Renal pelvis (tissue), 4 donors: ENCODE results near the gene WDR45B. TPM values are rescaled to one million over a fixed set of nuclear protein-coding genes. Genes with fewer than 3 reads are reported as not detected.

Source experiments
- DNase-seq: peaks from one replicate; pipeline ENCODE4 v3.0.0-alpha.2; 2013
- polyA plus RNA-seq, 3 donors: library from polyadenylated mRNA; unstranded; fragments of 120-200 nt; gene quantifications; one replicate each; pipeline ENCODE4 v1.2.1, GENCODE V29; 2013; ENCODE audit not compliant: insufficient read length in 3 of 3

Gene WDR45B
- polyA plus RNA-seq, 3 donors: 93.5 to 98.7 (median 95.2) TPM

DNA sequence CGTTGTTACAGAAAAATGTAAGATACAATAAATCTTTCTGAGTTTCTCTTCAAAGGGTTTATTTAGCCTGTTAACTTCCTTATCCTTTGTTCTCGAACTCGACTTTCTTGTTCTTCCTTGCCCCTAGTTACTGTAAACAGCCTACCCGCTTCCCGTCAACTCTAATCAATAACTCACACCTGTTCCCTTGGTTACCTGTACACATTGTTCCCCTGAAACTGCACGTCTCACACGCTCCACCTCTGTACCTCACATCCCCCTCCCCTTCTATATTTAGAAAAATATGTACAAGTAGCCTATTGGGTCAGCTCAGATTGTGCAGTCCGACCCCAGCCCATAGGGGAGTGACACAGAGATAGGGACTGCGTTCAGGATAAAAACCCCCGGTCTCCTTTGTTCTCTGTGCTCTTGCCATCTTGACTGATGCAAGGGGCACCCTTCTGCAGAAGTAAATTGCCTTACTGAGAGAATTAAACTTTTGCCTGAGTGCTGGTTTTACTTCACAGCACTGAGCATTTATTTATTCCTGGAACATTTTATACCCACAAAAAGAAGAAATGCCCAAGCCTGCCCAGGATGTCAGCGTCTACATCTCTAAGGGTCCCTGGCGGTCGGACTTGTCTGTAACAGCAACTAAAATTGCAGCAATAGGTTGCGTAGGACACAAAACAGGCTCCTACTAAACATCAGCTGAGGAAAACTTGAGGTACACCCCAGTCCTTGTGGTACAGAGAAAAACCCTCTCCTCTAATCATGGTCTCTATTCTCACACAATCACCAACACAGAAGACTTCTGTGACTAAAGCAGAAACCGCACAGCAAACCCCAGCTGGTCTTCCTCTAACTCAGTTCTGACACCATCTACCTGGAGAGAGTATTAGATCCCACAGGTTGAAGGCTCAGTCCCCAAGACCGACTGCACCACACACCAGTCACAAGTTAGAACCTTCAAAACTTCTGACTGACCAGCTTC, 11.3 kb downstream of the WDR45B start:
- no peak for DNase-seq

DNA sequence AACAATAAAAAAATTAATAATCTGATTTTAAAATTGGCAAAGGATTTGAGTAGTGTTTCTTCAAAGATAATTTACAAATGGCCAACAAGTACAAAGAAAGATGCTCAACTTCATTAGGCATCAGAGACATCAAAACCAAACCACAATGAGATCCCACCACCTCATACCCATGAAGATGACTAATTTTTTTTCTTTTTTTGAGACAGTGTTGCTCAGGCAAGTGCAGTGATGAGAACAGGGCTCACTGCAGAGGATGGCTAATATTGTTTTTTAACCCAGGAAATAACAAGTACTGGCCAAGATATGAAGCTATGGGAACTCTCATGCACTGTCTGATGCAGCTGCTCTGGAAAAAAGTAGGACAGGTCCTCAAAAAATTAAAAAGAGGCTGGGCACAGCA, 14.9 kb downstream of the WDR45B start:
- DNase-seq: no peak

DNA sequence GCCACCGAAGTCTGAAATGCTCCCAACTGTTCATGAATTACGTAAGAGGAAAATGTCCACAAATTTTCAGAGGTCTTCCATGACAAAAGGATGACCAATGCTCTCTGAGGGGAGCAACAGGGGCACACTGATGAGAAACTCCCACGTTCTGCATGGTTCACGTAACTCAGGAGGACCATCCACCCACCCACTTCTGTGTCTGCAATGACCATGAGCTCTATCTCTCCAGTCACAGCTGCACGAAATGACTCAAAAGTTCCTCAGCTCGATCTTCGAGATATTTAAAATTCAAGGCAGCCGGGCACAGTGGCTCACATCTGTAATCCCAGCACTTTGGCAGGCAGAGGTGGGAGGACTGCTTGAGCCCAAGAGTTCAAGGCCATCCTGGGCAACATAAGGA, 15.8 kb downstream of the WDR45B start:
- DNase-seq: no peak

DNA sequence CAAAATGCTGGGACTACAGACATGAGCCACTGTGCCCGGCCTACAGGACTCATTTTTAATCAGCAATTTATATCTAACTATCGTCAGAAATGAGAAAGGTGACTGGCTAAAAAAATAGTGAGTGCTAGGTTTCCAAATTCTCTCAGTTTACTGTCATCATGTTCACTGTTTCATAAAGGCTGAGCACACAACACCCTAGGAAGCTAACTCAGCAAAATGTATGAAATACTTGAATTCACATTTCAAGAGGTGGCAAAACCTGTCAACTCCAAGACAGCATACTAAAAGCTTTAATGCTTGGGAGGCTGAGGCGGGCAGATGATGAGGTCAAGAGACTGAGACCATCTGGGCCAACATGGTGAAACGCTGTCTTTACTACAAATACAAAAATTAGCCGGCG, 16.7 kb downstream of the WDR45B start:
- no peak for DNase-seq

DNA sequence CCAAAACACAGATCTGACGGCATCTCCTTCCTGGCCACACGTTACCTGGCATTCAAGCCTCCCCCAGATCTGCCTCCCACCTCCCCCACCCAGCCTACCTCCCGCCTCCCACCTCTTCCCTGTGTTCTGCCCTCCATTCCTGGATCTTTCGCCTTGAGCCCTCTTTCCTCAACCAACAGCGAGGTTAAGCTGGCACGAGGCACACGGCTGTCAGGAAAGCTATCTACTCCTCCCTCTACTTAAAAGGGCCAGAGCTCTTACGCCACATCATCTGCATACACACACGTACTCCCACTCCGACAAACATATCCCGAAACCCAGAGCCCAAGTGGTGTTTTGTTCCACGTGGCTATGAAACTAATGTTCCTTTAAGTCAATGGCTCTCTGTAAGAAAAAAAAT, 18.0 kb downstream of the WDR45B start:
- no peak for DNase-seq

DNA sequence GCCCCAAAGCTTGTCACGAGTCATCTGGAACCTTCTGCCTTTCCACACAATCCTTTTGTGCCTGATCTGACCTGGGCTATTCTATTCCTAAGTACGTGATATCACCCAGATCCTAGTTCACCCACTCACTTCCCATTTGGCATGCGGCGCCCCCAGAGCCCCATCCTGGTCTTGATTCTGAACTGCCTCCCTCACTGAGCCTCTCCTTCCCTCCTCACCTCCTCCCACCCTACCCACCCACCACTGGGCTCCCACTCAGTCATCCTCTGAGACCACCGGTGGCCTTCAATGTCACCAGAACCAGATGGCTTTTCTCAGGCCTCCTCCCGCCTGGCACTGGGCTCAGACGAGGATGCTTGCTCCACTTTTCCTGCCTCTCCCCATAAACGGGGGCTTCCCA, 18.5 kb downstream of the WDR45B start:
- no peak for DNase-seq

DNA sequence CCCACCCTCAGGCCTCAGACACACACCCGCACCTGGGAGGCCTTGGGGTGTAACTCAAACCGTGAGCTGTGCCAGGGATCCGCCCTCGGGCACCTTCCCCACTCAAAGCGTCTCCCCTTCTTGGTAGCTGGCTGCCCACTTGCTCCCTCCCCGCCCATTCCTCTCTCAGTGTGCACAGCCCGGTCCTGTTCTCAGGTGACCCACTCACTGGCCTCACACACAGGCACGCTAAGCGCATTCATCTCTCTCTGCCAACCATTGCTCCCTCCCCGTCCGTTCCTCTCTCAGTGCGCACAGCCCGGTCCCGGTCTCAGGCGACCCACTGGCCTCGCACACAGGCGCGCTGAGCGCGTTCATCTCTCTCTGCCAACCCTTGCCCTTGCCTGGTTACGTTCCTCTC, 20.8 kb downstream of the WDR45B start:
- DNase-seq: no peak

DNA sequence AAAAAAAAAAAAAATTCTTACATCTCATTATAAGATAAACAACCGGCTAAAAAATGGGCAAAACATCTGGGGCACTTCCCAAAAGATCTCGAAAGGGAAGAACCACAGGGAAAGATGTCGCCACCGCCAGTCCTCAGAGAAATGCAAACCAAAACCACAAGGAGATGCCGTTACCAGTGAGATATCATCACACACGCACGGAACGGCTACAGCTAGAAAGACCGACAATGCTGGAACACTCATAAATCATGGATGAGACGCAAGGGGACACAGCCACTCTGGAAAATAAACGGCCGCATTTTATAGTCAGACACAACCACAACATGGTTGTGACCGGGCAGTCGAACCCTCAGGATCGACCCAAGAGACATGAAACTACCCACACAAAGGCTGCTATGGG, 24.5 kb downstream of the WDR45B start:
- DNase-seq: no peak

DNA sequence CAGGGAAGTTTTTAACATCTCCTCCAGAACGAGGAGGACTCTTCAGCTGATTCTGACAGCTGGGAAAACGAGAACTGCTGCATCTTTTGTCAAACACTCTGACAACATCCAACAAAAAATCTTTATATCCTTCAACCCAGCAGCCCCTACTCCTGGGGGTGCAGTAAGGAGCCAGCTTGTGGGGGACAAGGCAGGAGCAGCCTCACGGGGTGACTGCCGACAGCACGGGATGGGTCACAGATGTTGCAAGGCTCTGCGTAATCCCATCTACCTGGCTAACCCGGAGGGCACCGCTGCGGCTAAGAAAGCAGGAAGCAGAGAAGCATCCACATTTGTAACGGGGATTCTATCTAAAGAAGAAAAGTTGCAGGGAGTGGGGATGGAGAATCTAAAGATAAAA, 28.6 kb downstream of the WDR45B start:
- no peak for DNase-seq

DNA sequence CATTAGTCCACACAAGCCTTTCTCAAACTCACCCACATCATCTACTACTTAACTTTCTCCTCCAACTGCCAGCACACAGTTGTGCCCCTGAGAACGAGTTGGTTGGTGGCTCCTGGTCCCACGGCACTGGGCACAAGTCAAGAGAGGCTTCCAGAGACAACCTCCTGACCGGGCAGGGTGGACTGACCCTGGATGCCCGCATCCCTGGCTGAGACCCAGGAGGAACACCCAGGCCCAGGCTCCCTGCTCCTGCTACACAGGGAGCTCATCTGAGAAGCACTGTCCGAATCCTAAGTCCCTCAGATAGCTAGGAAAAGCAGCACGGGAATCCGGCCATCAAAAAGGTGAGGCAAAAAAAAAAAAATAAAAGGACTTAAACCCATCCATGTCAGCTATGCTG, 29.0 kb downstream of the WDR45B start:
- DNase-seq: no peak

DNA sequence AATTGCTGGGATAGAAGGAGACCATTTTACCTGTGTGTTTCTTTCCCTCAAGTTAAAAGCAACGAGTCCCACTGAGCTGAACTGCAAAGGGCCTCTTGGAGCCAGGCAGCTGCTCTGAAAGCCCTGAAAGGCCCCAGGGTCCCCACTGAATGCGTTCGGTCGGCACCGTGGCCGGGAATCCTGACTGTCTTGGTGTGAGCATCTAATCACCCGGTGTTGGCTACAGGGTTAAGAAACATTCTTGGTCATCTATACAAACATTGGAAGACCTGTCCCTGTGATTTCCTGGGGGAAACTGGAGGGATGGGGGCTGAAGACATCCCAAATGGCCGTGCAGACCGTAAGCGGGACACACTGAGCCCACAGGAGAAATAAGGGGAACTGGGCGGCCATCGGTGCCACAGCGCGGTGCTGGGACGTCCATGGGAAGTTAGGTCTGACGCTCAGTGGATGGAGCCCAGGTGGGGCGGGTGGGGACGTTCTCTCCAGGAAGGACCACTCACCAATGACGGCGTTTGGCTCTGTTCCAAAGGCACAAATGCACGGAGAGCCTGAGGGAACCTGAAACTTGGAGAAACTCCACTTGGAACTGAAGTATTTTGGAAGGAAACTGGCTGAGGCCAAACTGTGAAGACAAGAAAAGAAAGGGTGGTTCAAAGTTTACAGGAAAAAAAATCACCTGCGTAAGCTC, 32.1 kb downstream of the WDR45B start:
- no peak for DNase-seq

DNA sequence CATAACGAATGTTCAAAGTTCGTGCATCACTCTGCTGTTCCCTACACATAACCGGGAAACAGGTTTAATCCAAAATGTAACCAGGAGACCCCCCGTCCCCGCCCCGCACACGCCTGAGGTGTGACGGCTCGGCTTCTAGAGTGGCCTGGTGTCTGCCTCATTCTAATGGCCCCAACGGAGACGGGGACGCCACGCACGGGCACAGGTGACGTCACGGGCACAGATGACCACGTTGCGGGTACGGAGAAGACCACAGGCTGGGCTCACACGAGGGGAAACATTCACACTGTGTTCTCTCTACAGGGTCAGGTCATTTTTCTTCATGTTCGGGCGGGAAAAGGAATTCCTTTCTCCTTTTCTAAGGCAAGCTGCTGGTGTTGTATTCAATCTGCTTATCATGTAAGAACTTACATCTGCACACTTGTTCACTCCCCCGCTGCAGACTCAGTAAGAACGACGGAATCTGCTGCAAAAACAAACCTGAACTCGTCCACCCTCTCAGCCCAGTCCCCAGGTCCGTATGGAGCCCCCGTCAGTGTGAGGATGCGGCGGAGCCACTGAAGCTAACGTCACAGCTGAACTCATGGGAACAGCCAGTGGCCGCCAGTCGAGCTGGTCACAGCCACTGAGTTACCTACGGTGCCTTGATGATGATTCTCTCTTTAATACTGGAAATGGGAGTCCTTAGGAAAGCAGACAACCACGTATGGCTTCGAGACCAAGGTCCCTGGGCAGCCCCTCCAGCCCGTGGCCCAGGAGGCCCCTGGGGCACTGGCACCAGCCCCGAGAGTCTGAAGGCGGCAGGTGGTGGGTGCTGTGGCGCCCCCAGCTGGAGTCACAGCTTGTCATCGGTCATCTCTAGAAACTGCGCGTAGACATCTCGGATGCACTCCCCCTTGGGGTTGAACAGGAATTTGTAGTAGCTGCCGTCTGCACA, 32.9 kb downstream of the WDR45B start:
- DNase-seq: no peak

DNA sequence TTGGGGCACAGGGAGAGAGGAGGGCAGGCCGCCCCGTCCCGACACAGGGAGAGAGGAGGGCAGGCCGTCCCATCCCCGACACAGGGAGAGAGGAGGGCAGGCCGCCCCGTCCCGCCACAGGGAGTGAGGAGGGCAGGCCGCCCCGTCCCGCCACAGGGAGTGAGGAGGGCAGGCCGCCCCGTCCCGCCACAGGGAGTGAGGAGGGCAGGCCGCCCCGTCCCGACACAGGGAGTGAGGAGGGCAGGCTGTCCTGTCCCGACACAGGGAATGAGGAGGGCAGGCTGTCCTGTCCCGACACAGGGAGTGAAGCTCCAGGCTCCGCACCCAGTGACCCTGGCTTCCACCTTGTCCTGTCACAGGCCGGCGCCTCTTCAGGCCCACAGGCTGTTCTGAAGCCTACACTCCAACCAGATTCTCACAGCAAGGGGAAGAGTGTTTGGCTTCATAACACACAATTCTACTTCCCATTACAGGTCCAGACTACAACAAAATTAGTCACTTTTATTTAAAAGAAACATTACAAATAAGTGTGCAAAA, 34.1 kb downstream of the WDR45B start:
- no peak for DNase-seq

DNA sequence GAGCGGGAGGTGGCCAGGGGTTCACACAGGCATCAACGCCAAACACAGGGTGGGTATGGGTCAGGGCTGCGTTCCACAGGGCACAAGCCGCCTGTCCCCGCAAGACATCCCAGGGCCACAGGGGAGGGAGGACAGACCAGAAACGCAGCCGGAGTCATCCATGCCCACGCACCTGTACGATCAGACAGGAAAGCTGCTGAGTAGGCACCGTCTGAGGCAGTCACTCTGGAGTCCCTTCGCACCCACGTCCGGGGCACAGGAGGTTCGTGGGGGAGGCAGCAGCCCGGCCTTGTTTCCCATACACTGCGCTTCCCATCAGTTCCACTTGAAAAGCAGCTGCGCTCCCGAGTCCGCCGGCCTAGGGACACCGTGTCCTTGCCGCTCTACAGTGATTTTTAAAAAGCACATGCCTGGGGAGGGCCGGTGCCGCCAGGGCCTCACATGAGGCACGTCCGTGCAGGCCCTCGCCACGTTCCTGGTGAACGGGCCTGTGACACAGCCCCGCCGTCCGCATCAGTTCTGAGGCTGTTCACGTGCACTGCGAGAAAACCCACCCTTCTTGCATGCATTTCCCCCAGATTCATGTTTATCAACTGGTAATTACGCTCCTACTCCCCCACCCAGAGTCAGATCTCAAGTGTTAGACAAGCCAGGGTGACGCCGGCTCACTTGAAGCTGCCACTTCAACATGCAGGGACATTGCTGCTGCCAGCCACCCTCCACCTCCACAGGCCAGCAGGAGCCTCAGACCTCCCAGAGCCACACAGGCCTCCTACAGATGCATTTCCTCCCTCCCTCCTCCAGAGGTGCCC, 34.8 kb downstream of the WDR45B start:
- peak; percentile 35 for DNase-seq

DNA sequence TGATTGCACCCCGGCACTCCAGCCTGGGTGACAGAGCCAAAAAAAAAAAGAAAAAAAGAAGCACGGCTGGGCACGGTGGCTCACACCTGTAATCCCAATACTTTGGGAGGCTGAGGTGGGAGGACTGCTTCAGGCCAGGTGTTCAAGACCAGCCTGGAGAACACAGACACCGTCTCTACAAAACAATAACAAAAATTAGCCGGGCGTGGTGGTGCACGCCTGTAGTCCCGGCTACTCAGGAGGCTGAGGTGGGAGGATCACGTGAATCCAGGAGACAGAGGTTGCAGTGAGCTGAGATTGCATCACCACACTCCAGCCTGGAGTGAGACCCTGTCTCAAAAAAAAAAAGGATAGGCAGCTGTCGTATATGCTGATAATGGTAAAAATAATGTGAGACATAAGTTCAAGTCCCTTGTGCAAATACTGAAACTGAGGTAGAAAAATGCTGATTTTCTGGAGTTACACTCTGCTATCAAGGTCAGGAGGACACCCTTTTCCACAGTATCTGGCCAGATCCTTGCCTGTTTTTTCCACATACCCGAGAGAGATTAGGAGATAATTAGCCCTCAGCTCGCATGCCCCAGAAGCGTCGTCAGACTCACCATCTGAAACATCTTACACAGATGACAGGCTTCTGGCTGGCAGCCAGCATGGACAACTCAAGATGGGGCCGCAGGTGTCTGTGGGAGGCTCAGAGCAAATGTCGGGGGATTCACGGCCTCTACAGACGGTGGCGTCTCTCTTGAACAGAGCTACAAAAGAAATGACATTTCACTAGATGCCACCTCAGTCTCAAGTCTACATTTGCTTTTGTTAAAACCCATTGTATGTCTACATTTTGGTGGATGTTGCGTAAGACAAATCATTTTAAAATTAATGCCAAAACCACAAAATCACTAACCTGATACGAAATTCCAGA, 36.8 kb downstream of the WDR45B start:
- peak; percentile 43 for DNase-seq

DNA sequence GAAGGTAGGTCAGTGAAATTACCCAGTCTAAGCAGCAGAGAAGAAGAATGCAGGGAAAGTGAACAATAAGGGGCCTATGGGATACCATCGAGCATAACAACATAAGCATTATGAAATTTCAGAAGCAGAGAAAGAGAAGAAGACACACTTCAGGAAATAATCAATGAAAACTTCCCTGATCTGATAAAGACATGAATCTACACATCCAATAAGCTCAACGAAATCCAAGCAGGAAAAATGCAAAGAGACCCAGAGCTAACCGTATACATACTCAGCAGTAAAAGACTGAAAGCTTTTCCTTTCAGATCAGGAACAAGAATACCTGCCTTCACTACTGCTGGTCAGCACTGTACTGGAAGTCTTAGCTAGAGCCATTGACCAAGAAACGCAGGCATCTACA, 38.6 kb downstream of the WDR45B start:
- DNase-seq: no peak

DNA sequence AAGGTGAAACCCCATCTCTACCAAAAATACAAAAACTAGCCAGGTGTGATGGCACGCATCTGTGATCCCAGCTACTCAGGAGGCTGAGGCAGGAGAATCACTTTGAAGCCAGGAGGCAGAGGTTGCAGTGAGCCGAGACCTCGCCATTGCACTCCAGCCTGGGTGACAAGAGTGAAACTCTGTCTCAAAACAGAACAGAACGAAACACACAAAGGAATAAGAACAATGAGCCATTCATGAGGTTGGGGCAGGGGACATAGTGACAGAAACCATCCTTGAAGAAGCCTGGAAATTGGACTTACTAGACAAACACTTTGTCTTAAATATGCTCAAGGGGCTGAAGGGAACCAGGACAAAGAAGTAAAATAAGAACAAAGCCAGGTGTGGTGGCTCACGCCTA, 39.4 kb downstream of the WDR45B start:
- no peak for DNase-seq

DNA sequence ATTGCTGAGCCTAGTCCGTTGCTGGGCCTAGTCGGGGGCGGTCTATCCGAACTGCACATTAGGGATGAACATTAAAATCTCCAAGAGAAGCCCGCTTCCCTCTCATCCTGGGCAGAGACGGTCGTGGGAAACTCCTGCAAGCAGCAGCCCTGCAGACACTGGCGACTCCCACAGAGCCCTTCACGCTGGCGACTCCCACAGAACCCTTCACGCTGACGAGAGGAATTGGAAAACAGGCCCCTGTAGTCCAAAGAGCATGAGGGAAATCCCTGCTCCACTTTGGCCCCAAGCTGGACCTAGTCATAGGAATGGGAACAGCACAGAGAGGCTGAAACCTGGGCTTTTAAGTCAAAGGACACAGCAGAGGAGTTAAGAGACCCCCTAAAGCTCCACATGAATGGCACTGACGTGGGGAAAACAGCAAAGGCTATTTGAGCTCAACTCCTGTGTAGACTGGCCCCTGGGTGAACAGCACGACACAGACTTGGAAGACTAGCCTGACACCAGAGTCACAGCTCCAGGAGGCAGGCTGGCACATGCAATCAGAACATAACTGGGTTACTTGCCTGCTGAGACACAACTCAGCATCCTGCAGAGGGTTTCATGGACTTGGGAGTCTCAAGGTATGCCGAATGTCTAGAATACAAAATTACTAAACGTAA, 42.2 kb downstream of the WDR45B start:
- no peak for DNase-seq

DNA sequence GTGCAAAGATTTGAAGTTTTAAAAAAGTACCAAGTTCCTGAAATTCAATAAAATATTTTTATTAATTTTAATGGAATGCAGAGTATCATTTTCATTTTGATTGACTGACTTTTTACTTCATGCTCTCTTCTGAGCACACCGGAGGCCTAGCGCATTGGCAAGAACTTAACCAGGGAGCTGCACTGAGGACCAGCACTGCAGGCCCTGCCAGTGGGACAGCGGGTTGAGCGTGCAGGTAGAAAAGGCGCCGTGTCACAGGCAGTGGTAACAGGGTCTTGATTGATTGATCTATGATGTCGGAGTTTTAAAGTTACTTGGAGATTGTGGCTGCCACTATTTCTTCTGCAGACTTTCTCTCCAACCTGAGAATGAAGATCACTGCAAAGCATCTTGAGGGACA, 43.7 kb downstream of the WDR45B start:
- DNase-seq: no peak
